GM19395 (cell line): ENCODE data around the gene CYP3A7.
"Not testable (repeated sequence)": the region's sequence is repeated elsewhere in the genome, so short reads cannot be mapped to it uniquely, and the experiment has no call there.

Experiments used
- ATAC-seq: cut with Tn5 transposase; IDR thresholded peaks from one replicate; pipeline ENCODE4 v1.9.1; 2021; ENCODE audit warnings: mild to moderate bottlenecking, moderate library complexity; ENCODE audit not compliant: unreplicated experiment

The CYP3A7 gene

GRCh38 chr7:99674995-99675742 is 59.8 kb downstream of the CYP3A7 start:
- no peak for ATAC-seq

- ATAC-seq: no peak
These were observed 62.4 kb downstream of the CYP3A7 start for GRCh38 chr7:99672573-99672972.

- no peak for ATAC-seq
These were observed 65.2 kb downstream of the CYP3A7 start for GRCh38 chr7:99669782-99670181.

DNA sequence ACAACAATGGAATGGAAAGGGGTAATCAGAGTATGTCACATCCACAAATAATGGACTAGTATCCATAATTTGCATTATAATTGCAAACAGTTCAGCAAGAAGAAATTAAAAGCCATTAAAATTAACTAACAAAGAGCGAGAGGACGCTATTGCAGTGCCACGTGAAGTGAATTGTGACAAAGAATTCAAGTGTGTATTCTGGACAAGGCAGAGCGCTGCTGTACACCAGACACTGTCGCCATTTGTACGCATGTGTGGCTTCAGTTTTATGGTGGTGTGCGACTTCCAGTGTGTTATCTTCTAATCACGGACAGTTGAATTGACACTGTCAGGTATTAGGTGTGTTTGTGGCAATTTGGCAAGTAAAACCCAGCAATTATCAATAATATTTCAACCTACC is 66.5 kb downstream of the CYP3A7 start:
- ATAC-seq: no peak

DNA sequence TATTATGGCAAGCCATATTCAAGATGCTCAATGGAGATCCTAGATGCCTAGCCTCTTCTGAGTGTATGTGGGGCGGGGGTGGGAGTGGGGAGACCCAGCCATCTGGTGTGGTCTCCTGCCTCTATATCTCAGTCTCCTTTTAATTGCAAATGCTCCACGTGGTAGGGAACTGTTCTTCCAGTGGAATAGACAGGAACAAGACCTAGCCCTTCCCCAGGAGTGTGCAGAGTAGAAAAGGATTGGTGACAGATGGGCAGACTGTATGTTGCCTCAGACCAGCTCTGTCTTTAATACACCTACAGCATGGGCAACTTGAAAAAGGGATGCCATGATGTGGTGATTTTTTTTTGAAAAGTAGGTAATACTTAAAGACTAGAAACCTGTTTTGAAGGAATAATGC is 67.8 kb downstream of the CYP3A7 start:
- no peak for ATAC-seq

GRCh38 chr7:99666013-99666395 is 69.0 kb downstream of the CYP3A7 start:
- no peak for ATAC-seq

DNA sequence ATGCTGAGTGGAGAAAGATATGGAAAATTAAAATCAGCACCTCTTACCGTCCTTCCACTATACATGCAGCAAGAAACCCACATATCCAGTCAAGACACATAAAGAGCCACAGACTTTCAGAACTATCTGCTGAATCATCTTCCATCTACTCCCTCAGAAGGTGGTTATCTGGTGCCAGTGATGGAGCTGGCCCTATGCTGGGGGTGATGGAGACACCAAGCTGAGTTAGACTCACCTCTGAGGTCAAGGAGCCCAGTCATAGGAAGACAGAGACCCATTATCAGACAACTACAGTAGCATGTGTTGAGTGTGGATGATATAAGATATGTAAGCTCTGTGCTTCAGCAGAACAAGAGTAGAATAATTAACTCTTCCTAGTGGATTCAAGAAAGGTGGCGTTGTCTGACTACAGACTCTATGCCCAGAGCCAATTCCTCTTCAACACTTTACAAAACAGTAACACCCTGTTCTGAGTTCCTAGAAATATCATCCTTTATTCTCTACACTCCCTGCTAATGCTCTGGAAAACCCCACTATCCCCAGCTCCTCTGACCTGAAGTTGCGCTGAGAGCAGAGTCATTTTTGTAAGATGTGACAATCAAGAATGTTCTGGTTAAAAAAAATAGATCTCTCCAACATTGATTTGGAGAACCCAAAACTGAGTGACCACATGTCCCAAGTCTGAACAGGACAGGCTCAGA is 69.5 kb downstream of the CYP3A7 start:
- ATAC-seq: no peak

DNA sequence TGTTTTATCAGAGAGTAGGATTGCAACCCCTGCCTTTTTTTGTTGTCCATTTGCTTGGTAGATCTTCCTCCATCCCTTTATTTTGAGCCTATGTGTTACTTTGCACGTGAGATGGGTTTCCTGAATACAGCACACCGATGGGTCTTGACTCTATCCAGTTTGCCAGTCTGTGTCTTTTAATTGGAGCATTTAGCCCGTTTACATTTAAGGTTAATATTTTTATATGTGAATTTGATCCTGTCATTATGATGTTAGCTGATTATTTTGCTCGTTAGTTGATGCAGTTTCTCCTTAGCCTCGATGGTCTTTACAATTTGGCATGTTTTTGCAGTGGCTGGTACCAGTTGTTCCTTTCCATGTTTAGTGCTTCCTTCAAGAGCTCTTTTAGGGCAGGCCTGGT is 77.1 kb downstream of the CYP3A7 start:
- ATAC-seq: not testable (repeated sequence)
